Mononuclear cell (primary cell): ENCODE data around the gene IL1RAPL1. TPM values are rescaled to one million over a fixed set of nuclear protein-coding genes. Genes with fewer than 3 reads are reported as not detected.
"Not testable (repeated sequence)": the region's sequence is repeated elsewhere in the genome, so short reads cannot be mapped to it uniquely, and the experiment has no call there.

Experiments
- H3K27me3 ChIP-seq: 2 replicates; pipeline ENCODE4 v1.6.0; 2011; ENCODE audit warnings: low read length, control low read depth; ENCODE audit not compliant: insufficient read depth
- H3K4me1 ChIP-seq: 2 replicates; pipeline ENCODE4 v1.5.1; 2011; ENCODE audit warnings: mild to moderate bottlenecking, low read length, control low read depth; ENCODE audit not compliant: insufficient read depth
- H3K4me3 ChIP-seq: 2 replicates; pipeline ENCODE4 v1.5.1; 2011; ENCODE audit warnings: mild to moderate bottlenecking, low read length, moderate library complexity
- H3K9me3 ChIP-seq: 2 replicates; pipeline ENCODE4 v1.5.1; 2011; ENCODE audit warnings: low read depth, mild to moderate bottlenecking, control low read depth, low read length
- total RNA-seq: library from RNA; depleted of rRNA; stranded (reverse); fragments of >200 nt; gene quantifications from one replicate; pipeline ENCODE4 v1.2.3, GENCODE V29; 2012

Gene IL1RAPL1
- total RNA-seq, 1 donor, result under 0.01 TPM

- Histone ChIP-seq H3K27me3 (no peaks in the 10 kb centered on the region), H3K9me3 (no peaks in the 10 kb centered on the region), H3K4me3 (no peak overlapping the region), H3K4me1 (no peaks in the 10 kb centered on the region)
Observed at GRCh38 chrX:29299684-29300083, 712.4 kb downstream of the IL1RAPL1 start.

- Histone ChIP-seq H3K4me3 (no peak overlapping the region), H3K27me3 (no peaks in the 10 kb centered on the region), H3K4me1 (no peaks in the 10 kb centered on the region), H3K9me3 (no peaks in the 10 kb centered on the region)
Observed at GRCh38 chrX:29308726-29309125, 721.5 kb downstream of the IL1RAPL1 start.

GRCh38 chrX:29315931-29316330 is 728.7 kb downstream of the IL1RAPL1 start:
- no peaks in the 10 kb centered on the region for H3K4me1 ChIP-seq
- no peaks in the 10 kb centered on the region for H3K27me3 ChIP-seq
- no peak overlapping the region for H3K4me3 ChIP-seq
- no peaks in the 10 kb centered on the region for H3K9me3 ChIP-seq

- Histone ChIP-seq H3K4me1 (no peaks in the 10 kb centered on the region), H3K4me3 (no peak overlapping the region), H3K27me3 (no peaks in the 10 kb centered on the region), H3K9me3 (no peaks in the 10 kb centered on the region)
Observed at GRCh38 chrX:29318012-29318411, 730.8 kb downstream of the IL1RAPL1 start.

- not testable (repeated sequence) for H3K27me3 ChIP-seq, H3K9me3 ChIP-seq, H3K4me1 ChIP-seq
Observed at GRCh38 chrX:29332429-29332828, 745.2 kb downstream of the IL1RAPL1 start.

GRCh38 chrX:29333091-29333490 is 745.8 kb downstream of the IL1RAPL1 start:
- not testable (repeated sequence) for H3K9me3 ChIP-seq, H3K4me3 ChIP-seq, H3K27me3 ChIP-seq, H3K4me1 ChIP-seq

More at GRCh38 chrX:29332429-29332828, 745.2 kb downstream of the IL1RAPL1 start:
- H3K4me3 ChIP-seq, result not testable (repeated sequence)

- no peak overlapping the region for H3K4me3 ChIP-seq
- no peaks in the 10 kb centered on the region for H3K27me3 ChIP-seq
- H3K9me3 ChIP-seq, result no peaks in the 10 kb centered on the region
- no peaks in the 10 kb centered on the region for H3K4me1 ChIP-seq
Observed at GRCh38 chrX:29348288-29348687, 761.0 kb downstream of the IL1RAPL1 start.

GRCh38 chrX:29359276-29359675 is 772.0 kb downstream of the IL1RAPL1 start:
- H3K27me3 ChIP-seq, result no peaks in the 10 kb centered on the region
- H3K4me3 ChIP-seq, result no peak overlapping the region
- H3K4me1 ChIP-seq, result no peaks in the 10 kb centered on the region
- no peaks in the 10 kb centered on the region for H3K9me3 ChIP-seq

- not testable (repeated sequence) for H3K9me3 ChIP-seq, H3K27me3 ChIP-seq, H3K4me3 ChIP-seq, H3K4me1 ChIP-seq
Observed at GRCh38 chrX:29374765-29375164, 787.5 kb downstream of the IL1RAPL1 start.

GRCh38 chrX:29376584-29376983 is 789.3 kb downstream of the IL1RAPL1 start:
- no peaks in the 10 kb centered on the region for H3K4me1 ChIP-seq
- H3K27me3 ChIP-seq, result no peaks in the 10 kb centered on the region
- no peak overlapping the region for H3K4me3 ChIP-seq

GRCh38 chrX:29382811-29383210 is 795.6 kb downstream of the IL1RAPL1 start:
- Histone ChIP-seq H3K27me3 (no peaks in the 10 kb centered on the region), H3K4me3 (no peak overlapping the region), H3K4me1 (no peaks in the 10 kb centered on the region), H3K9me3 (no peaks in the 10 kb centered on the region)

More at GRCh38 chrX:29376584-29376983, 789.3 kb downstream of the IL1RAPL1 start:
- no peaks in the 10 kb centered on the region for H3K9me3 ChIP-seq

- H3K9me3 ChIP-seq, result no peaks in the 10 kb centered on the region
- H3K4me3 ChIP-seq, result no peak overlapping the region
- no peaks in the 10 kb centered on the region for H3K4me1 ChIP-seq
- H3K27me3 ChIP-seq, result no peaks in the 10 kb centered on the region
Observed at GRCh38 chrX:29388509-29388908, 801.3 kb downstream of the IL1RAPL1 start.

GRCh38 chrX:29397506-29397905 is 810.3 kb downstream of the IL1RAPL1 start:
- no peaks in the 10 kb centered on the region for H3K27me3 ChIP-seq
- no peaks in the 10 kb centered on the region for H3K9me3 ChIP-seq
- no peaks in the 10 kb centered on the region for H3K4me1 ChIP-seq
- no peak overlapping the region for H3K4me3 ChIP-seq

GRCh38 chrX:29407357-29407756 is 820.1 kb downstream of the IL1RAPL1 start:
- Histone ChIP-seq H3K27me3 (no peaks in the 10 kb centered on the region), H3K4me1 (no peaks in the 10 kb centered on the region), H3K4me3 (no peak overlapping the region), H3K9me3 (no peaks in the 10 kb centered on the region)

- Histone ChIP-seq H3K4me3 (no peak overlapping the region), H3K27me3 (no peaks in the 10 kb centered on the region), H3K9me3 (no peaks in the 10 kb centered on the region), H3K4me1 (no peaks in the 10 kb centered on the region)
Observed at GRCh38 chrX:29419774-29420553, 832.7 kb downstream of the IL1RAPL1 start.

- Histone ChIP-seq H3K9me3 (no peaks in the 10 kb centered on the region), H3K4me3 (no peak overlapping the region), H3K4me1 (no peaks in the 10 kb centered on the region), H3K27me3 (no peaks in the 10 kb centered on the region)
Observed at GRCh38 chrX:29422034-29422433, 834.8 kb downstream of the IL1RAPL1 start.
